Measurements from ENCODE around the gene FBN3.

DNA sequence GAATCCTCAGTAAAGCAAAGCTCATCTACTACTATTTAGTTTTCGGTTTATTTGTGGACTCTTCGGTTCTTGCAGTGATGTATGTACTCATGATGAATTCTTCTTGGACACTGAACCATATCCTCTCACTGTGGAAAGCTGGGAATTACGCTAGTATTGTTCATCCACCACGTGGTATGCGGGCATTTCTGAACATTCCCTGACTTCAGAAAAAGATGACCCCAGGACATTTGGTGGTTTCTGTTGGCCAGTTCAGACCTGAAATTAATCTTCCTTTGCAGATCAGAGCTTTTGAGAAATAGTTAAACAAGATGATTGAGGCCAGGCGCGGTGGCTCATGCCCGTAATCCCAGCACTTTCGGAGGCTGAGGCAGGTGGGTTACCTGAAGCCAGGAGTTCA is 25.3 kb upstream of the FBN3 start:
- TF ChIP-seq, protein P1, sequence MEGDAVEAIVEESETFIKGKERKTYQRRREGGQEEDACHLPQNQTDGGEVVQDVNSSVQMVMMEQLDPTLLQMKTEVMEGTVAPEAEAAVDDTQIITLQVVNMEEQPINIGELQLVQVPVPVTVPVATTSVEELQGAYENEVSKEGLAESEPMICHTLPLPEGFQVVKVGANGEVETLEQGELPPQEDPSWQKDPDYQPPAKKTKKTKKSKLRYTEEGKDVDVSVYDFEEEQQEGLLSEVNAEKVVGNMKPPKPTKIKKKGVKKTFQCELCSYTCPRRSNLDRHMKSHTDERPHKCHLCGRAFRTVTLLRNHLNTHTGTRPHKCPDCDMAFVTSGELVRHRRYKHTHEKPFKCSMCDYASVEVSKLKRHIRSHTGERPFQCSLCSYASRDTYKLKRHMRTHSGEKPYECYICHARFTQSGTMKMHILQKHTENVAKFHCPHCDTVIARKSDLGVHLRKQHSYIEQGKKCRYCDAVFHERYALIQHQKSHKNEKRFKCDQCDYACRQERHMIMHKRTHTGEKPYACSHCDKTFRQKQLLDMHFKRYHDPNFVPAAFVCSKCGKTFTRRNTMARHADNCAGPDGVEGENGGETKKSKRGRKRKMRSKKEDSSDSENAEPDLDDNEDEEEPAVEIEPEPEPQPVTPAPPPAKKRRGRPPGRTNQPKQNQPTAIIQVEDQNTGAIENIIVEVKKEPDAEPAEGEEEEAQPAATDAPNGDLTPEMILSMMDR (IDR thresholded peaks at IDR 0.05; ENCODE audit: low read length), result no peak
- no peak for TF ChIP-seq EZH2 (IDR thresholded peaks at IDR 0.05; ENCODE audit: borderline replicate concordance, low read length)

Data from OCI-LY1 (cell line).